ENCODE measurements around the gene LRRC8E.

DNA sequence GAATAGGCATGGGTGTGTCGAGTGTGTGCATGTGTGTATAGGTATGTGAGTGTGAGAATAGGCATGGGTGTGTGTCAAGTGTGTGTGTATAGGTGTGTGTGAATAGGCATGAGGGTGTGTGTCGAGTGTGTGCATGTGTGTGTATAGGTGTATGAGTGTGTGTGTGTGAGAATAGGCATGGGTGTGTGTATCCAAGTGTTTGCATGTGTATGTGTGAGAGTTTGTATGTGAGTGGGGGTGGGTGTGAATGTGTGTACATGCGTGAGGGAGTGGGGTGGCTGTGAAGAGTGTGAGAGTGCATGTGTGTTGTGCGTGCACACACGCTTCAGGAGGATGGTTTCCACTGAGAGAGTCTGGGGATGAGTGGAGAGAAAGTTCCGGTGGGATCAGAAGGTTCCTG, 44.8 kb upstream of the LRRC8E start:
- TF ChIP-seq, protein P1, sequence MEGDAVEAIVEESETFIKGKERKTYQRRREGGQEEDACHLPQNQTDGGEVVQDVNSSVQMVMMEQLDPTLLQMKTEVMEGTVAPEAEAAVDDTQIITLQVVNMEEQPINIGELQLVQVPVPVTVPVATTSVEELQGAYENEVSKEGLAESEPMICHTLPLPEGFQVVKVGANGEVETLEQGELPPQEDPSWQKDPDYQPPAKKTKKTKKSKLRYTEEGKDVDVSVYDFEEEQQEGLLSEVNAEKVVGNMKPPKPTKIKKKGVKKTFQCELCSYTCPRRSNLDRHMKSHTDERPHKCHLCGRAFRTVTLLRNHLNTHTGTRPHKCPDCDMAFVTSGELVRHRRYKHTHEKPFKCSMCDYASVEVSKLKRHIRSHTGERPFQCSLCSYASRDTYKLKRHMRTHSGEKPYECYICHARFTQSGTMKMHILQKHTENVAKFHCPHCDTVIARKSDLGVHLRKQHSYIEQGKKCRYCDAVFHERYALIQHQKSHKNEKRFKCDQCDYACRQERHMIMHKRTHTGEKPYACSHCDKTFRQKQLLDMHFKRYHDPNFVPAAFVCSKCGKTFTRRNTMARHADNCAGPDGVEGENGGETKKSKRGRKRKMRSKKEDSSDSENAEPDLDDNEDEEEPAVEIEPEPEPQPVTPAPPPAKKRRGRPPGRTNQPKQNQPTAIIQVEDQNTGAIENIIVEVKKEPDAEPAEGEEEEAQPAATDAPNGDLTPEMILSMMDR (IDR thresholded peaks at IDR 0.05), result no peak
- no peak for TF ChIP-seq POLR2A (IDR thresholded peaks at IDR 0.05)

All from body of pancreas (tissue), 4 donors.